Liver (tissue), 9 donors: ENCODE results near the gene TMPRSS5. TPM values are rescaled to one million over a fixed set of nuclear protein-coding genes. Genes with fewer than 3 reads are reported as not detected.

ENCODE experiments used
- DNase-seq: peaks from one replicate; pipeline ENCODE4 v3.0.0-alpha.2; 2017; ENCODE audit warnings: low spot score
- H3K27ac ChIP-seq, 2 donors: one replicate each; pipeline ENCODE4 v1.7.0; 2013; ENCODE audit warnings: inconsistent platforms in 2 of 2, low read length in 2 of 2, control low read depth in 1 of 2, low read depth in 1 of 2, mild to moderate bottlenecking in 1 of 2
- H3K27me3 ChIP-seq, 4 donors: one replicate each; pipeline versions ENCODE4 v1.6.1 to v1.7.0; 2013; ENCODE audit warnings: low read length in 3 of 4, inconsistent platforms in 1 of 4, mild to moderate bottlenecking in 1 of 4, moderate library complexity in 1 of 4; ENCODE audit not compliant: control insufficient read depth in 4 of 4, insufficient read depth in 4 of 4
- H3K36me3 ChIP-seq, 4 donors: one replicate each; pipeline versions ENCODE4 v1.6.1 to v1.7.0; 2013; ENCODE audit warnings: low read length in 3 of 4, mild to moderate bottlenecking in 3 of 4, low read depth in 1 of 4, moderate library complexity in 1 of 4; ENCODE audit not compliant: control insufficient read depth in 4 of 4, insufficient read depth in 3 of 4
- H3K4me1 ChIP-seq, 4 donors: one replicate each; pipeline versions ENCODE4 v1.6.1 to v1.7.0; 2013; ENCODE audit warnings: low read length in 3 of 4, mild to moderate bottlenecking in 3 of 4, moderate library complexity in 1 of 4; ENCODE audit not compliant: control insufficient read depth in 4 of 4, insufficient read depth in 4 of 4
- H3K4me3 ChIP-seq, 3 donors: one replicate each; pipeline versions ENCODE4 v1.6.1 to v1.7.0; 2013; ENCODE audit warnings: low read length in 3 of 3, control low read depth in 1 of 3, low read depth in 1 of 3, mild to moderate bottlenecking in 1 of 3
- H3K9ac ChIP-seq, 2 donors: one replicate each; pipeline ENCODE4 v1.7.0; 2013; ENCODE audit warnings: low read length in 2 of 2, mild to moderate bottlenecking in 2 of 2, moderate library complexity in 2 of 2, control low read depth in 1 of 2, low read depth in 1 of 2
- H3K9me3 ChIP-seq, 4 donors: one replicate each; pipeline versions ENCODE4 v1.6.1 to v1.7.0; 2013; ENCODE audit warnings: low read length in 3 of 4; ENCODE audit not compliant: control insufficient read depth in 4 of 4
- EGR1 ChIP-seq, 2 donors: IDR thresholded peaks; 2 replicates each; pipeline ENCODE4 v1.6.1; 2016 to 2018; ENCODE audit warnings: antibody characterized with exemption in 2 of 2, low read depth in 2 of 2
- FOXA1 ChIP-seq: IDR thresholded peaks from 2 replicates; pipeline ENCODE4 v1.6.1; 2016; ENCODE audit warnings: antibody characterized with exemption
- FOXA2 ChIP-seq: IDR thresholded peaks from 2 replicates; pipeline ENCODE4 v1.6.1; 2016; ENCODE audit warnings: antibody characterized with exemption
- GABPA ChIP-seq, 2 donors: IDR thresholded peaks in 1 of 2; conservative IDR thresholded peaks in 1 of 2; 2 replicates each; pipeline ENCODE4 v1.6.1; 2016; ENCODE audit warnings: antibody characterized with exemption in 2 of 2, mild to moderate bottlenecking in 1 of 2, moderate library complexity in 1 of 2
- HNF4A ChIP-seq, 2 donors: conservative IDR thresholded peaks; 2 replicates each; pipeline ENCODE4 v1.6.1; 2016; ENCODE audit warnings: antibody characterized with exemption in 2 of 2, mild to moderate bottlenecking in 2 of 2
- HNF4G ChIP-seq: IDR thresholded peaks from 2 replicates; pipeline ENCODE4 v1.6.1; 2016; ENCODE audit warnings: antibody characterized with exemption
- JUND ChIP-seq, 2 donors: IDR thresholded peaks; 2 replicates each; pipeline ENCODE4 v1.6.1; 2016; ENCODE audit warnings: antibody characterized with exemption in 2 of 2
- NR2F2 ChIP-seq: IDR thresholded peaks from 2 replicates; pipeline ENCODE4 v1.6.1; 2016; ENCODE audit warnings: antibody characterized with exemption
- RAD21 ChIP-seq, 2 donors: IDR thresholded peaks; 2 replicates each; pipeline ENCODE4 v1.6.1; 2016; ENCODE audit warnings: antibody characterized with exemption in 2 of 2, mild to moderate bottlenecking in 2 of 2
- RXRA ChIP-seq, 2 donors: IDR thresholded peaks; 2 replicates each; pipeline ENCODE4 v1.6.1; 2017 to 2018; ENCODE audit warnings: antibody characterized with exemption in 2 of 2, mild to moderate bottlenecking in 1 of 2
- SP1 ChIP-seq: IDR thresholded peaks from 2 replicates; pipeline ENCODE4 v1.6.1; 2018; ENCODE audit warnings: antibody characterized with exemption, mild to moderate bottlenecking
- TAF1 ChIP-seq: conservative IDR thresholded peaks from 2 replicates; pipeline ENCODE4 v1.6.1; 2016; ENCODE audit warnings: antibody characterized with exemption, mild to moderate bottlenecking
- YY1 ChIP-seq: IDR thresholded peaks from 2 replicates; pipeline ENCODE4 v1.6.1; 2016; ENCODE audit warnings: antibody characterized with exemption, mild to moderate bottlenecking
- WGBS: extraction: QIAGEN DNeasy Blood & Tissue Kit; methylation state at CpG from one replicate; pipeline ENCODE4 v1.1.7; 2013; 5-methylcytosine and 5-hydroxymethylcytosine counted together
- polyA plus RNA-seq, 2 donors: library from polyadenylated mRNA; stranded (reverse) in 1 of 2; unstranded in 1 of 2; fragments of 200-250 nt in 1 of 2; fragments of >200 nt in 1 of 2; fragmentation: Nextera tagmentation in 1 of 2; extraction: Ambion mirVana in 1 of 2; gene quantifications; one replicate each; pipeline versions ENCODE4 v1.2.1 to v1.2.3, GENCODE V29; 2013 to 2015
- total RNA-seq, 2 donors: library from RNA; depleted of rRNA; stranded (reverse); fragments of >200 nt; gene quantifications; one replicate each; pipeline ENCODE4 v1.2.3, GENCODE V29; 2014
- TF ChIP-seq, protein P1 (sequence below): fragments of 150-350 bp; IDR thresholded peaks from 2 replicates; pipeline ENCODE4 v1.5.1; 2017; ENCODE audit warnings: improper control_type of control experiment, low read depth, low read length; ENCODE audit not compliant: missing input control
- TF ChIP-seq, protein P2 (sequence below): IDR thresholded peaks from 2 replicates; pipeline ENCODE4 v1.6.1; 2016; ENCODE audit warnings: antibody characterized with exemption
- TF ChIP-seq, protein P3 (sequence below): IDR thresholded peaks from 2 replicates; pipeline ENCODE4 v1.6.1; 2016; ENCODE audit warnings: antibody characterized with exemption
- TF ChIP-seq, protein P4 (sequence below): IDR thresholded peaks from 2 replicates; pipeline ENCODE4 v1.6.1; 2016; ENCODE audit warnings: antibody characterized with exemption, mild to moderate bottlenecking
- TF ChIP-seq, protein P5 (sequence below): IDR thresholded peaks from 2 replicates; pipeline ENCODE4 v1.6.1; 2016; ENCODE audit warnings: antibody characterized with exemption
- donor health status: healthy.
- donor health status: healthy.
- donor health status: healthy.
- donor health status: healthy.
- donor health status: healthy.

TMPRSS5 gene
- total and polyA plus RNA-seq, 4 donors, result 0.05 to 0.39 (median 0.17) TPM

GRCh38 chr11:113729456-113729855 lies 23.3 kb upstream of the TMPRSS5 start (continued):
- TF ChIP-seq, protein P1, sequence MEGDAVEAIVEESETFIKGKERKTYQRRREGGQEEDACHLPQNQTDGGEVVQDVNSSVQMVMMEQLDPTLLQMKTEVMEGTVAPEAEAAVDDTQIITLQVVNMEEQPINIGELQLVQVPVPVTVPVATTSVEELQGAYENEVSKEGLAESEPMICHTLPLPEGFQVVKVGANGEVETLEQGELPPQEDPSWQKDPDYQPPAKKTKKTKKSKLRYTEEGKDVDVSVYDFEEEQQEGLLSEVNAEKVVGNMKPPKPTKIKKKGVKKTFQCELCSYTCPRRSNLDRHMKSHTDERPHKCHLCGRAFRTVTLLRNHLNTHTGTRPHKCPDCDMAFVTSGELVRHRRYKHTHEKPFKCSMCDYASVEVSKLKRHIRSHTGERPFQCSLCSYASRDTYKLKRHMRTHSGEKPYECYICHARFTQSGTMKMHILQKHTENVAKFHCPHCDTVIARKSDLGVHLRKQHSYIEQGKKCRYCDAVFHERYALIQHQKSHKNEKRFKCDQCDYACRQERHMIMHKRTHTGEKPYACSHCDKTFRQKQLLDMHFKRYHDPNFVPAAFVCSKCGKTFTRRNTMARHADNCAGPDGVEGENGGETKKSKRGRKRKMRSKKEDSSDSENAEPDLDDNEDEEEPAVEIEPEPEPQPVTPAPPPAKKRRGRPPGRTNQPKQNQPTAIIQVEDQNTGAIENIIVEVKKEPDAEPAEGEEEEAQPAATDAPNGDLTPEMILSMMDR, result no peak
- TF ChIP-seq HNF4A (conservative IDR thresholded peaks at IDR 0.05), result no peak
- TF ChIP-seq RAD21 (IDR thresholded peaks at IDR 0.05), result no peak
- TF ChIP-seq NR2F2, result no peak
- TF ChIP-seq, protein P2, sequence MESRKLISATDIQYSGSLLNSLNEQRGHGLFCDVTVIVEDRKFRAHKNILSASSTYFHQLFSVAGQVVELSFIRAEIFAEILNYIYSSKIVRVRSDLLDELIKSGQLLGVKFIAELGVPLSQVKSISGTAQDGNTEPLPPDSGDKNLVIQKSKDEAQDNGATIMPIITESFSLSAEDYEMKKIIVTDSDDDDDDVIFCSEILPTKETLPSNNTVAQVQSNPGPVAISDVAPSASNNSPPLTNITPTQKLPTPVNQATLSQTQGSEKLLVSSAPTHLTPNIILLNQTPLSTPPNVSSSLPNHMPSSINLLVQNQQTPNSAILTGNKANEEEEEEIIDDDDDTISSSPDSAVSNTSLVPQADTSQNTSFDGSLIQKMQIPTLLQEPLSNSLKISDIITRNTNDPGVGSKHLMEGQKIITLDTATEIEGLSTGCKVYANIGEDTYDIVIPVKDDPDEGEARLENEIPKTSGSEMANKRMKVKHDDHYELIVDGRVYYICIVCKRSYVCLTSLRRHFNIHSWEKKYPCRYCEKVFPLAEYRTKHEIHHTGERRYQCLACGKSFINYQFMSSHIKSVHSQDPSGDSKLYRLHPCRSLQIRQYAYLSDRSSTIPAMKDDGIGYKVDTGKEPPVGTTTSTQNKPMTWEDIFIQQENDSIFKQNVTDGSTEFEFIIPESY, result no peak
- TF ChIP-seq RXRA (IDR thresholded peaks at IDR 0.05), result no peak

DNA sequence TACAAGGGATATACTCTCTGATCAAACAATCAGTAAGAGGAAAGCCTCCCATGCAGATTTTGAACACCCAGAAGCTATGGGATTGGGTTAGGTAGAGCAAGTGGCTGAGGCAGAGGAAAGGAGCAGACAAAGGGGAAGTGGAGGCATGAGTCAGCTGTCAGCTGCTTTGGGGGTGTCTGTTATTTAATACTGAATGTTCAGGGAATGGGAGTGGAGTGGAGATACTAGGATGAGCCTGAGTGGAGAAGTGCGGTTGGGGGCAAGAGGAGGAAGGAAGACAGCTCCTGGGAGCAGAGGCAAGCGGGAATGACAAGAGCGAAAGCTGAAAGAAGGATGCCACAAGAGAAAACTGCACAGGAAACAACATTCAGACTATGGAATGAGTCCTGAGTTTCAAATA lies 22.7 kb upstream of the TMPRSS5 start:
- no peaks in the 10 kb centered on the region for H3K27me3 ChIP-seq
- no peak for TF ChIP-seq NR2F2
- TF ChIP-seq GABPA (IDR thresholded peaks at IDR 0.05 in 1 of 2, conservative IDR thresholded peaks at IDR 0.05 in 1 of 2), result no peak
- TF ChIP-seq, protein P1, result no peak
- no peak for TF ChIP-seq FOXA1
- no peak for TF ChIP-seq RAD21 (IDR thresholded peaks at IDR 0.05)
- TF ChIP-seq FOXA2, result no peak
- no peak for TF ChIP-seq SP1
- no peak for TF ChIP-seq HNF4A (conservative IDR thresholded peaks at IDR 0.05)
- TF ChIP-seq, protein P3, sequence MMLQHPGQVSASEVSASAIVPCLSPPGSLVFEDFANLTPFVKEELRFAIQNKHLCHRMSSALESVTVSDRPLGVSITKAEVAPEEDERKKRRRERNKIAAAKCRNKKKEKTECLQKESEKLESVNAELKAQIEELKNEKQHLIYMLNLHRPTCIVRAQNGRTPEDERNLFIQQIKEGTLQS, result no peak
- no peak for TF ChIP-seq HNF4G
- TF ChIP-seq, protein P4, sequence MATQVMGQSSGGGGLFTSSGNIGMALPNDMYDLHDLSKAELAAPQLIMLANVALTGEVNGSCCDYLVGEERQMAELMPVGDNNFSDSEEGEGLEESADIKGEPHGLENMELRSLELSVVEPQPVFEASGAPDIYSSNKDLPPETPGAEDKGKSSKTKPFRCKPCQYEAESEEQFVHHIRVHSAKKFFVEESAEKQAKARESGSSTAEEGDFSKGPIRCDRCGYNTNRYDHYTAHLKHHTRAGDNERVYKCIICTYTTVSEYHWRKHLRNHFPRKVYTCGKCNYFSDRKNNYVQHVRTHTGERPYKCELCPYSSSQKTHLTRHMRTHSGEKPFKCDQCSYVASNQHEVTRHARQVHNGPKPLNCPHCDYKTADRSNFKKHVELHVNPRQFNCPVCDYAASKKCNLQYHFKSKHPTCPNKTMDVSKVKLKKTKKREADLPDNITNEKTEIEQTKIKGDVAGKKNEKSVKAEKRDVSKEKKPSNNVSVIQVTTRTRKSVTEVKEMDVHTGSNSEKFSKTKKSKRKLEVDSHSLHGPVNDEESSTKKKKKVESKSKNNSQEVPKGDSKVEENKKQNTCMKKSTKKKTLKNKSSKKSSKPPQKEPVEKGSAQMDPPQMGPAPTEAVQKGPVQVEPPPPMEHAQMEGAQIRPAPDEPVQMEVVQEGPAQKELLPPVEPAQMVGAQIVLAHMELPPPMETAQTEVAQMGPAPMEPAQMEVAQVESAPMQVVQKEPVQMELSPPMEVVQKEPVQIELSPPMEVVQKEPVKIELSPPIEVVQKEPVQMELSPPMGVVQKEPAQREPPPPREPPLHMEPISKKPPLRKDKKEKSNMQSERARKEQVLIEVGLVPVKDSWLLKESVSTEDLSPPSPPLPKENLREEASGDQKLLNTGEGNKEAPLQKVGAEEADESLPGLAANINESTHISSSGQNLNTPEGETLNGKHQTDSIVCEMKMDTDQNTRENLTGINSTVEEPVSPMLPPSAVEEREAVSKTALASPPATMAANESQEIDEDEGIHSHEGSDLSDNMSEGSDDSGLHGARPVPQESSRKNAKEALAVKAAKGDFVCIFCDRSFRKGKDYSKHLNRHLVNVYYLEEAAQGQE, result no peak
- TF ChIP-seq, protein P5, sequence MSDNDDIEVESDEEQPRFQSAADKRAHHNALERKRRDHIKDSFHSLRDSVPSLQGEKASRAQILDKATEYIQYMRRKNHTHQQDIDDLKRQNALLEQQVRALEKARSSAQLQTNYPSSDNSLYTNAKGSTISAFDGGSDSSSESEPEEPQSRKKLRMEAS, result no peak
- TF ChIP-seq TAF1, result no peak
- no peak for TF ChIP-seq RXRA (IDR thresholded peaks at IDR 0.05)
- TF ChIP-seq YY1, result no peak
- TF ChIP-seq, protein P2, result no peak
- TF ChIP-seq JUND (IDR thresholded peaks at IDR 0.05), result no peak
- no peak for TF ChIP-seq EGR1 (IDR thresholded peaks at IDR 0.05; ENCODE audit: low read depth in 2 of 2)
- H3K9me3 ChIP-seq, result no peaks in the 10 kb centered on the region
- H3K27ac ChIP-seq, result no peak overlapping the region
- H3K9ac ChIP-seq, result no peak overlapping the region
- H3K4me1 ChIP-seq, result peaks cover 0 to 4% (median 0%) of the 10 kb centered on the region in 4 donors
- H3K36me3 ChIP-seq, result peaks cover 3 to 16% (median 11%) of the 10 kb centered on the region in 4 donors
- no peak for DNase-seq
- WGBS, result 90% methylated on average over 3 of the region's 3 CpGs
- no peak overlapping the region for H3K4me3 ChIP-seq
